Measurements from ENCODE around the gene MXRA8.

MXRA8 gene

DNA sequence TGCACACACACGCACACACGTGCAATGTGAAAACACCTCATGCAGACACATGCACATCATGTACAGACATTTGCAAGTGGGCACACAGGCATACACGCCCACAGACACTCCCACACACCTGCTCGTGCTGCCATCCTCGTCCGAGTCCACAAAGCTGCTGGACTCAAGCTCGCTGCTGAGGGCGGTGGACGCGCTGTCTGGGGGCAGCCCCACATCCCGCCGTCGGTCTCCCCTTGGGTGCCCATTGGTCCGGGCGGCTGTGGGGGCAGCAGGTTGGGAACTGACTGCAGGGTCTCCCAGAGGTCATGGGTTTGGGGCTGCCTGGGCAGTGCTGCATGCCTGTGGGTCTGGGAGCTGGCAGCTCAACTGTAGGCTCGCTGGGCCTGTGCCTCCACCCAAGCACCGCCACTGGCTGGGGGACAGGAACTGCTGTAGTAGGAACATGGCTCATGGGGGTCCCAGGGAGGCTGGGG, 16.8 kb downstream of the MXRA8 start:
- TF ChIP-seq, protein P1, sequence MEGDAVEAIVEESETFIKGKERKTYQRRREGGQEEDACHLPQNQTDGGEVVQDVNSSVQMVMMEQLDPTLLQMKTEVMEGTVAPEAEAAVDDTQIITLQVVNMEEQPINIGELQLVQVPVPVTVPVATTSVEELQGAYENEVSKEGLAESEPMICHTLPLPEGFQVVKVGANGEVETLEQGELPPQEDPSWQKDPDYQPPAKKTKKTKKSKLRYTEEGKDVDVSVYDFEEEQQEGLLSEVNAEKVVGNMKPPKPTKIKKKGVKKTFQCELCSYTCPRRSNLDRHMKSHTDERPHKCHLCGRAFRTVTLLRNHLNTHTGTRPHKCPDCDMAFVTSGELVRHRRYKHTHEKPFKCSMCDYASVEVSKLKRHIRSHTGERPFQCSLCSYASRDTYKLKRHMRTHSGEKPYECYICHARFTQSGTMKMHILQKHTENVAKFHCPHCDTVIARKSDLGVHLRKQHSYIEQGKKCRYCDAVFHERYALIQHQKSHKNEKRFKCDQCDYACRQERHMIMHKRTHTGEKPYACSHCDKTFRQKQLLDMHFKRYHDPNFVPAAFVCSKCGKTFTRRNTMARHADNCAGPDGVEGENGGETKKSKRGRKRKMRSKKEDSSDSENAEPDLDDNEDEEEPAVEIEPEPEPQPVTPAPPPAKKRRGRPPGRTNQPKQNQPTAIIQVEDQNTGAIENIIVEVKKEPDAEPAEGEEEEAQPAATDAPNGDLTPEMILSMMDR (IDR thresholded peaks at IDR 0.05), result no peak

GRCh38 chr1:1340791-1341548, 17.4 kb downstream of the MXRA8 start:
- TF ChIP-seq, protein P1 (IDR thresholded peaks at IDR 0.05), result no peak

- TF ChIP-seq, protein P1 (IDR thresholded peaks at IDR 0.05), result no peak
These were observed 18.2 kb downstream of the MXRA8 start for GRCh38 chr1:1340185-1340584.

DNA sequence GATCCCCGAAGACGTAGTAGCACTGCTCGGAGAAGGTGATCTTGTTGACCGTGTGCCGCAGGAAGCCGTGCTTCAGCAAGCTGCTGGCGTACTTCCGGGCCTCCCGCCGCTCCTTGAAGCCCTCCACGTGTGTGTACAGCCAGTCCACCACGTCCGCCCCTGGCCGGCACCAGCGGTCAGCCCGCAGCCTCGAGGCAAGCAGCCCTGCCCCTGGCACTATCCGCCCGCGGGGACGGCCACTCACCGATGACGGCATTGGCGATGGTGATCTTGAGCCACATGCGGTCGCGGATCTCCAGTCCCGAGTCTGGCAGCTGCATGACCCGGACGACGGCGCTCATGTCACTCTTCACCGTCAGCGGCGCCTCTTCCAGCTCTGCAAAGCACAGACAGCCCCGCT, 20.1 kb downstream of the MXRA8 start:
- TF ChIP-seq, protein P1 (IDR thresholded peaks at IDR 0.05), result no peak

DNA sequence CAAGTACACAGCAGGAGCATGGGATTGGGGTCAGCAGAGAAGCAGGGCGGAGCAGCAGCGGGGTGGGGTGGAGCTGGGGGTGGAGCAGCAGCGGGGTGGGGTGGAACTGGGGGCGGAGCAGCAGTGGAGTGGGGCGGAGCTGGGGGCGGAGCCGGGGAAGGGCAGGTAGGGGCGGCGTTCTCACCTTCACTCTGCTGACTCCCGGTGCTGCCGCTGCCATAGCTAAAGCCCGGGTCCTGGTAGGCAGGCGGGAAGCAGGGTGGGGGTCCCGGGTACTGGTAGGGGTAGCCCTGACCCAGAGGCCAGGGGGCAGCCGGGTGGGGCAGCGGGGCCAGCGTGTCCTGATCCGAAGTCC, 20.6 kb downstream of the MXRA8 start:
- TF ChIP-seq, protein P1 (IDR thresholded peaks at IDR 0.05), result no peak

- TF ChIP-seq, protein P1 (IDR thresholded peaks at IDR 0.05), result no peak
These were observed 21.2 kb downstream of the MXRA8 start for GRCh38 chr1:1336931-1337792.

GRCh38 chr1:1336446-1336845, 21.9 kb downstream of the MXRA8 start:
- TF ChIP-seq, protein P1 (IDR thresholded peaks at IDR 0.05), result no peak

Measured in LNCAP (cell line).